Activated naive CD8-positive, alpha-beta T cell treated with anti-CD3 and anti-CD28 coated beads for 36 hours (primary cell): ENCODE measurements around the gene DLGAP3. TPM values are rescaled to one million over a fixed set of nuclear protein-coding genes. Genes with fewer than 3 reads are reported as not detected.

Experiments used
- DNase-seq: peaks from one replicate; pipeline ENCODE4 v3.0.0; 2021
- H3K27ac Mint-ChIP-seq: one replicate; pipeline ENCODE4 v1.8.0; 2022; ENCODE audit warnings: mild to moderate bottlenecking, moderate library complexity, mixed read lengths
- H3K27me3 Mint-ChIP-seq: one replicate; pipeline ENCODE4 v1.8.0; 2022; ENCODE audit warnings: mild to moderate bottlenecking, mixed read lengths
- H3K36me3 Mint-ChIP-seq: one replicate; pipeline ENCODE4 v1.8.0; 2021; ENCODE audit warnings: mild to moderate bottlenecking, mixed read lengths
- H3K4me1 Mint-ChIP-seq: one replicate; pipeline ENCODE4 v1.8.0; 2021; ENCODE audit warnings: mixed read lengths
- H3K4me3 Mint-ChIP-seq: one replicate; pipeline ENCODE4 v1.8.0; 2022; ENCODE audit warnings: mild to moderate bottlenecking, moderate library complexity, mixed read lengths
- H3K9me3 Mint-ChIP-seq: one replicate; pipeline ENCODE4 v1.8.0; 2022; ENCODE audit warnings: mixed read lengths
- total RNA-seq, 2 experiments: library from RNA; stranded (reverse); gene quantifications; one replicate each; pipeline ENCODE4 v1.2.3, GENCODE V29; 2021

DLGAP3 gene
- total RNA-seq, 2 experiments from 2014 or later: 0.74 to 0.91 TPM

DNA sequence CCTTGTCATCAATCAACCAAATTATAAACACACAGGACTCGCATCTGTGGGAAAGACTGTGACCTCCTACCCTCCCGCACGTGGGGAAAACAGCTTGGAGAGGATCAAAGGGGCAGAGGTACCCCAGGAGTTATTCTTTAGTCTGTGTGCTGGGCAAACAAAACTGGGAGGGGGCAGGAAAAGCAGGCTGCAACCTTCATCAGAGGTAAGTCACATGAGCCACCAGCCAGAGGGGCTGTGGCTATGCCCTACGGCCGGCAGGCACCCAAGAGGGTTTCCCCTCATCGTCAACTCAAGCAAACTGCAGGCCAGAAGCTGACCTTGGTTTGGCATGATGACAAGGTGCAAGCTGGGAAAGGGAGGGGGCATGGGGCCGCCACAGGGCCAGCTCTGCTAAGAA lies 82.4 kb downstream of the DLGAP3 start:
- Mint-ChIP-seq H3K9me3 (no peaks in the 10 kb centered on the region), H3K4me1 (peaks cover 24% of the 10 kb centered on the region), H3K4me3 (no peak overlapping the region), H3K36me3 (peaks cover 11% of the 10 kb centered on the region), H3K27me3 (no peaks in the 10 kb centered on the region), H3K27ac (no peak overlapping the region)
- DNase-seq: no peak

- Mint-ChIP-seq H3K36me3 (peaks cover 11% of the 10 kb centered on the region), H3K4me3 (no peak overlapping the region), H3K27ac (no peak overlapping the region), H3K27me3 (no peaks in the 10 kb centered on the region), H3K4me1 (peaks cover 24% of the 10 kb centered on the region), H3K9me3 (no peaks in the 10 kb centered on the region)
- no peak for DNase-seq
Observed at GRCh38 chr1:34846265-34846664, 83.2 kb downstream of the DLGAP3 start.

GRCh38 chr1:34845131-34845901 lies 84.1 kb downstream of the DLGAP3 start:
- Mint-ChIP-seq H3K4me3 (no peak overlapping the region), H3K27me3 (no peaks in the 10 kb centered on the region), H3K9me3 (no peaks in the 10 kb centered on the region), H3K36me3 (peaks cover 8% of the 10 kb centered on the region), H3K4me1 (peaks cover 24% of the 10 kb centered on the region), H3K27ac (no peak overlapping the region)
- DNase-seq: no peak

GRCh38 chr1:34844252-34844634 lies 85.2 kb downstream of the DLGAP3 start:
- DNase-seq: no peak
- H3K4me1 Mint-ChIP-seq: peaks cover 21% of the 10 kb centered on the region
- H3K27ac Mint-ChIP-seq: no peak overlapping the region
- no peaks in the 10 kb centered on the region for H3K27me3 Mint-ChIP-seq
- no peaks in the 10 kb centered on the region for H3K9me3 Mint-ChIP-seq
- H3K36me3 Mint-ChIP-seq: peaks cover 6% of the 10 kb centered on the region
- no peak overlapping the region for H3K4me3 Mint-ChIP-seq

GRCh38 chr1:34843392-34844251 lies 85.8 kb downstream of the DLGAP3 start:
- no peak for DNase-seq
- H3K27ac Mint-ChIP-seq: no peak overlapping the region
- H3K27me3 Mint-ChIP-seq: no peaks in the 10 kb centered on the region
- H3K4me1 Mint-ChIP-seq: peaks cover 18% of the 10 kb centered on the region
- H3K9me3 Mint-ChIP-seq: no peaks in the 10 kb centered on the region
- H3K4me3 Mint-ChIP-seq: no peak overlapping the region
- H3K36me3 Mint-ChIP-seq: peaks cover 4% of the 10 kb centered on the region

GRCh38 chr1:34842952-34843371 lies 86.5 kb downstream of the DLGAP3 start:
- no peaks in the 10 kb centered on the region for H3K27me3 Mint-ChIP-seq
- no peak overlapping the region for H3K4me3 Mint-ChIP-seq
- no peak overlapping the region for H3K27ac Mint-ChIP-seq
- peaks cover 12% of the 10 kb centered on the region for H3K4me1 Mint-ChIP-seq
- no peaks in the 10 kb centered on the region for H3K9me3 Mint-ChIP-seq
- H3K36me3 Mint-ChIP-seq: peaks cover 1% of the 10 kb centered on the region
- DNase-seq: no peak

GRCh38 chr1:34842073-34842472 lies 87.4 kb downstream of the DLGAP3 start:
- H3K9me3 Mint-ChIP-seq: no peaks in the 10 kb centered on the region
- H3K27me3 Mint-ChIP-seq: no peaks in the 10 kb centered on the region
- no peak for DNase-seq
- no peaks in the 10 kb centered on the region for H3K36me3 Mint-ChIP-seq
- no peak overlapping the region for H3K27ac Mint-ChIP-seq
- H3K4me3 Mint-ChIP-seq: no peak overlapping the region
- peaks cover 12% of the 10 kb centered on the region for H3K4me1 Mint-ChIP-seq

DNA sequence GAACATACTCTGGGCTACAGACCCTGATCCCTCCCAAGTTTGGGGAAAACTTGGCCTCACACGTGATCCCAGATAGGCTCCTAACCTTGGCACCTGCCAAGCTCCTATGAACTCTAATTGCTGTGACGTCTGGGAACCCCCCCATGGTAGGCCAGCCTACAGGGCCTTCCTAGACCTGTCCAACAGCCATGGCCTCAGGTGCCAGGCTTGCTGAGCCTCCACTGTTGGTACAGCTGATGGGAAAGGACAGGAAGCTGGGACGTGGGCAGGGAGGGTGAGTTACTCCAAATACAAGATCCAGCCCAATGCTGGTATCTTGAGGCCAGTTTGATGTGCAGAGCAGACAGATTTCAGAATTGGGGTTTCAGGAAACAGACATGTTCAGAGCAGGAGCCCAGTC lies 89.0 kb downstream of the DLGAP3 start:
- Mint-ChIP-seq H3K9me3 (no peaks in the 10 kb centered on the region), H3K27me3 (no peaks in the 10 kb centered on the region), H3K4me1 (peaks cover 12% of the 10 kb centered on the region), H3K4me3 (no peak overlapping the region), H3K27ac (no peak overlapping the region), H3K36me3 (no peaks in the 10 kb centered on the region)
- DNase-seq: no peak

DNA sequence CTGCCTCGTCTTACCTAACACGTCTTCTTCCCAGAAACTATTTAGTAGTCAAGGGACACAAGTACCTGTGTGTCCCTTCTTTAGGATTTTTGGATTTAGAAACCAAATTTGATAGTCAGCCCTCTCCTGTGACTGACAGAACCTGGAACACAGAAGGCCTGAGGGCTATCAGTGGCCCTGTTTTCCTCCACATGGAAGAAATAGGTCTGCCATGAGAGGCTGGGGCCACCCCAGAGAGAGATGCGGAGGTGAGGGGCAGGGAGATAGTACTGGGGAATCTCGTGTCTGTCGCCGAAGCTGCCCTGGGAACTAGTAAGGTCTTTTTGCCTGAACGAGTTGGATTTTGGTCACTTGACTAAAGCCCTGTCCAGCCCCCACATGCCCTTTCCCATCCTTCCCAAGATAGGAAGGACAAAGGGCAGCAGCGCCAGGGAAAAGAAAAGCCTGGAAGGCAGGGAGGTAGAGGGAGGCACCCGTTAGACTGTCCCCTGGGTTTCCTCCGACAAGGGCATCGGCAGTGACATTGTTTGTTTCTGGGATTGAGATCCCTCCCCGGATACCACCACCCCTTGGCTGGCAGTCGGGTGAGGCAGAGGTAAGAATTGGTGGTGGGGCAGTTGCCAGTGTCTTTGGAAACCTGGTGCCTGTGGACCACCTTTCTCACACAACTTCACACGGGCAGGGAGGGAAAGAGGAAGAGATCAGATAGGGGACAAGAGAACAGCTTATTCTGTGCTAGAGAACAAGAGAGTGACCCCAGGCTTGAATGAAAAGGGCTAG lies 89.7 kb downstream of the DLGAP3 start:
- H3K4me3 Mint-ChIP-seq: no peak overlapping the region
- DNase-seq: no peak
- no peaks in the 10 kb centered on the region for H3K36me3 Mint-ChIP-seq
- H3K27me3 Mint-ChIP-seq: no peaks in the 10 kb centered on the region
- H3K9me3 Mint-ChIP-seq: no peaks in the 10 kb centered on the region
- no peak overlapping the region for H3K27ac Mint-ChIP-seq
- H3K4me1 Mint-ChIP-seq: peaks cover 12% of the 10 kb centered on the region

GRCh38 chr1:34833711-34834110 lies 95.7 kb downstream of the DLGAP3 start:
- H3K27me3 Mint-ChIP-seq: no peaks in the 10 kb centered on the region
- DNase-seq: no peak
- H3K27ac Mint-ChIP-seq: no peak overlapping the region
- no peaks in the 10 kb centered on the region for H3K9me3 Mint-ChIP-seq
- no peaks in the 10 kb centered on the region for H3K4me1 Mint-ChIP-seq
- H3K4me3 Mint-ChIP-seq: no peak overlapping the region
- no peaks in the 10 kb centered on the region for H3K36me3 Mint-ChIP-seq

DNA sequence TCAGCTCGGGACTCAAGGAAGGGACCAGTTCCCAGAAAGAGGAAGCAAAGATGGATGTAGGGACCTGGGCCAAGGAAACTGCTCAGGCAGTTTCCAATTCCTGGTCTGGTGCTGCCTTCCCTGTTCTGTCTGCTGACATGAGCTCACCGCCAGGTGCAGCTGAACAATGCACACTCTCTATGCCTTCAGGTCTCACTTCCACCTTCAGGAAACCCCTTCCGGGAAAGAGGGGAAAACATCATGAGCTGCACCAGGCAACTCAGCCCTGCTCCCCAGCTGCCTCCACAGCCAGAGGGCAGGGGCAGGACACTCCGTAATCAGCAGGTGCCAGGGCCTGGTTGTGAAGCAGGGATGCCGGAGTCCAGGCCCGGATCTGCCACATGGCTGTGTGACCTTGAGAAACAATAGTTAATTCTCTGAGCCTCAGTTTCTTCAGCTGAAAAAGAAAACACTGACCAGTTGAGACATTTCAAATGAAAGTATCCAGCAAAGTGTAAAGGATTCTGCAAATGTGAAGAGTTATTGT lies 97.7 kb downstream of the DLGAP3 start:
- Mint-ChIP-seq H3K36me3 (no peaks in the 10 kb centered on the region), H3K27ac (no peak overlapping the region), H3K9me3 (no peaks in the 10 kb centered on the region), H3K4me3 (no peak overlapping the region), H3K4me1 (no peaks in the 10 kb centered on the region), H3K27me3 (no peaks in the 10 kb centered on the region)
- no peak for DNase-seq

GRCh38 chr1:34829250-34829649 lies 100.2 kb downstream of the DLGAP3 start:
- no peaks in the 10 kb centered on the region for H3K36me3 Mint-ChIP-seq
- no peak overlapping the region for H3K4me3 Mint-ChIP-seq
- no peaks in the 10 kb centered on the region for H3K9me3 Mint-ChIP-seq

GRCh38 chr1:34828611-34829010 lies 100.8 kb downstream of the DLGAP3 start:
- H3K36me3 Mint-ChIP-seq: no peaks in the 10 kb centered on the region
- no peak overlapping the region for H3K4me3 Mint-ChIP-seq
- DNase-seq: no peak
- no peak overlapping the region for H3K27ac Mint-ChIP-seq
- no peaks in the 10 kb centered on the region for H3K9me3 Mint-ChIP-seq
- H3K4me1 Mint-ChIP-seq: no peaks in the 10 kb centered on the region
- H3K27me3 Mint-ChIP-seq: no peaks in the 10 kb centered on the region

More at GRCh38 chr1:34829250-34829649, 100.2 kb downstream of the DLGAP3 start:
- no peak for DNase-seq
- H3K27ac Mint-ChIP-seq: no peak overlapping the region
- no peaks in the 10 kb centered on the region for H3K27me3 Mint-ChIP-seq
- H3K4me1 Mint-ChIP-seq: no peaks in the 10 kb centered on the region

- no peaks in the 10 kb centered on the region for H3K9me3 Mint-ChIP-seq
Observed at GRCh38 chr1:34827341-34827941, 102.0 kb downstream of the DLGAP3 start.

More at GRCh38 chr1:34827341-34827941, 102.0 kb downstream of the DLGAP3 start:
- Mint-ChIP-seq H3K36me3 (no peaks in the 10 kb centered on the region), H3K27ac (no peak overlapping the region), H3K27me3 (no peaks in the 10 kb centered on the region), H3K4me3 (no peak overlapping the region), H3K4me1 (no peaks in the 10 kb centered on the region)
- DNase-seq: no peak
